HG03060 (cell line): ENCODE data around the gene GALP.
"Not testable (repeated sequence)": the region's sequence is repeated elsewhere in the genome, so short reads cannot be mapped to it uniquely, and the experiment has no call there.

Experiments
- ATAC-seq: cut with Tn5 transposase; IDR thresholded peaks from one replicate; pipeline ENCODE4 v1.9.1; 2021; ENCODE audit warnings: low read depth, moderate number of reproducible peaks; ENCODE audit not compliant: unreplicated experiment

Gene GALP

GRCh38 chr19:56175861-56176307 is at the start of gene GALP:
GALP (plus strand) TSS chr19:56176008; CDS start chr19:56177109, 1,101 bp downstream.
- not testable (repeated sequence) for ATAC-seq

DNA sequence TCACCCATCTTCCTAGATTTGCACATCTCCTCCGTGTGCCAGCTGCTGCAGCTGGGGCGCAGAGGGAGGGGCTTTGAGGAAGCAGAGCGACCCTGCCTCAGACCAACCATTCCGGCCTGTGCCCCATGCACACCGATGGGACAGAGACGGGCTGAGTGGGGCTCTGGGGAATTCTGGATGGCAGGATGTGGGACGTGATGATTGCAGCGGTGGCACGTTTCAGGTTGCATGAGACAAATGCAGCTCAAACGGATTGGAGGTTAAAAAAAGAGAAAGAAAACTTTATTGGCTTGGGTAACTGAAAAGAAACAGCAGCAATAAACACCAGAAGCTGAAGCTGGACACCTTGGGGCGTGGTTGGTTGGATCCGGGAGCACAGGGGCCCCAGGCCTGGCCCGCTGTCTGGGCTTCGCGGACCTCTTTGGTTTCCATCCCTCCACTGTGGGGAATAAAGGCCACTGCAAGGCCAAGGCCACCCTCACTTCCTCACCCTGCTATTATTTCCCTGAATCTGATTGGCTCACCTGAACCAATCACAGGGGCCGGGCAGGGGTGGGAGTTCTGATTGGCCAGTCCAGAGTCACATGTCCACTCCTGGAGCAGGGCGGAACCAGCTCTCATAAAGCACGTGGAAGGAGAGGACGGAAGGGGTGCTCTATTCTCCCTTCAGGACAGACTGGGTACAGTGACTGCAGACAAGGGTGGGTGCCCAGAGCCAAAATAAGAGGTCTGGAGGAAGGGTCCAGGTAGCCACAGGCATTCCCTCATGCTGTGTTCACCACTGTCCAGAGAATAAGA is 48.6 kb upstream of the GALP start:
- ATAC-seq = no peak

DNA sequence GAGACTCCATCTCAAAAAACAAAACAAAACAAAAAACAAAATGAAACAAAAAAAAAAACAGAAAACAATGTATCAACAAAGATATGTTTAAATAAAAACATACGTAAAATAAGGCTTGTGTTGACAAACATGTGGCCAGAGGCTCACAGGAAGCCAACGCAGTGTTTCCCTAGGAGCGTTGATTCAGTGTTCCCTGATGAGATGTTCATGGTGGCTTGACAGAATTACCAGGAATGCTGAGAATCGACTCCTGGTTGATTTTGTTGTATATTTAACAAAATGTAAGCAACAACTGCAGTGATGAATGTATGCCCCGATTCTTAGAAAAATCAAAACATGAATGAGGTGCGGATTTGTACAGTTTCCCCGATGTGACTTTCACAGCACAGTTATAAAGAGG is 45.8 kb upstream of the GALP start:
- no peak for ATAC-seq

- no peak for ATAC-seq
Measured at GRCh38 chr19:56131651-56132050, 44.2 kb upstream of the GALP start.

DNA sequence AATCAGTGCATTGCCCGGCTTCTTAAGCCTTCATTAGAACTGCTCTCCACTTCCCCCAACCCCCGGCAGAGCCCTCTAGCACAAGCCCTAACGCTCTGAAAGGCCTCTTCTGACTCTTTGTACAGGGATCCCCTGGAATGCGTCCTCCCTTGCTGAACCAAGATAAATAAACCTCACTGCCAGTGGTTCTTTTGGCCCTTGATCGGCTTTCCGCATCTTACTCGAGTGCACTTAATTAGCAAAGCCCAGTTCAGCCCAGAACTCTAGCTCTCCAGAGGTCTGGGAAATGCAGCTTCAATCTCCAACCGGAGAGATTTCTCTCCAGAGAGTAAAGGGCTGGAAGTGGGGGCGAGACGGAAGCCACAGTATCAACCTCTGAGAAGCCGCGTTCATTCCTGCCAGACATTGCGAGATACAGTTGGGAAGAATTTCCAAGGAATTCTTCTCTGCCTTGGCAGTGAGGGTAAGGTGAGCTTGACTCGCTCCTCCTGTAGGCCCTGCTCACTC is 43.4 kb upstream of the GALP start:
- no peak for ATAC-seq

DNA sequence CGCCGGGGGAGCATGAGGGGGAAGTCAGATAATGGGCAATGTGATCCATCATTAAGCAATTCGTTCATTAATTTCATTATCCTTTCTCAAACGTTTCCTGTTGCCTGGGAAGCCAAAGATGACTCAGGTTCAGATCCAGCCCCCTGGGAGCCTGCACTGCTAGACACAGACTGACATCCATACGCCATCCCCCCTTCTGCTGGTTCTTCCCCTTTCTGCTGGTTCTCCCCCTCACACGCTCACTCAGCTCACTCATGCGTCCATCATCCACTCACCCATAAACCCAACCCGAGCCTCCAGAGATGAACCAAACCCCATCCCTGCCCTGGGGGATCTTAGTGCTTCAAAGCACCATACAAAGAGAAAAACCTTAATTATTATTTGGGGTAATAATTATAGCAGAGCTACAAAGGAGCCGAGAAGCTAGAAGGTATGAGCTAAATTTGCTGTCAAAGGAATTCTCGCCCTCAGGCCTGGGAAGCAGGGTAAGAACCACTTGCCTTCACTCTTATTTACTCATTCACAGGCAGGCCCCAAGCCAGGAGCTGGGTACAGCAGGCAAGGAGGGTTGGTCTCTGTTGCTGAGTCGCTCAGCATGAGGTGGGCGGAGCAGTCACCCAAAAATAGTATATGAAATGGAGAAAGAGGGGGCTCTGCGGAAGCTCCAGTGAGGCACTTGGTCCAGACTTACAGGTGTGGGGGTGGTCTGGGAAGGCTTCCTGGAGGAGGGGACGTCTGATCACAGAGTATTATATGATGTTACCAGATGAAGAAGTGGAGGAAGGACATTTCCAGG is 41.8 kb upstream of the GALP start:
- no peak for ATAC-seq

GRCh38 chr19:56134654-56134921 is 41.2 kb upstream of the GALP start:
- ATAC-seq = no peak

GRCh38 chr19:56136362-56136761 is 39.4 kb upstream of the GALP start:
- ATAC-seq = no peak

- ATAC-seq = no peak
Measured at GRCh38 chr19:56137405-56137804, 38.4 kb upstream of the GALP start.

GRCh38 chr19:56138069-56138468 is 37.7 kb upstream of the GALP start:
- ATAC-seq = no peak

DNA sequence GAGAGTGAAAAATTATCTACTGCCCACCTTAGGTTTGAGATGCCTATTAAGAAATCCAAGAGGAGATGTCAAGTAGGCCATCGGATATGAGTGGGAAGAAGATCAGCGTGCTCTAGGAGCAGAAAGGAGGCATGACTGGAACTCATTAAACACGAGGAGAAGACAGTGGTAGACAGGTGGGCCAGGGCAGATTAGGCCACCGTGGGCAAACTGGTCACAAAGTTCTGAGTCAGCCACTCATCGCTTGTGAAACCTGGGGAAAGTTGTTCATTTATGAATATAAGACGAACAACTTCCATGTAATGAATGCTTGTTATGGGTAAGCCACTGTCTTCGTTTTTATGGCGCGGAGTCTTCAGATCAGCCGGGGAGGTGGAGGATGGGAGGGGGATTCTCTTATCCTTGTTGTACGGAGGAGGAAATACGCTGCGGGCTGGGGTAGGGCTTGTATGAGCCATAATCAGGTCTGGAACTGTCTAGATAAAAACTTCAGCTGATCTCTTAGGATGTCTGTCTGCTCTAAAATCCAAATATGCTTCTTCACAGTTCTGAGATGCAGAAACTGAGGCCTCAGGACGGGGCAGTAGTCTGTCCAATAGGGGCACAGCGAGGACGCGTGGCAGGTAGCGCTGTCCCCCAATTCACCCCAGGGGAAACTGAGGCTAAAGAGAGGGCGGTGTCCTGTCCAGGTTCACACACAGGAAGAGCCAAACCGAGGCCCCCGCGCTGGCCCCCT is 35.8 kb upstream of the GALP start:
- no peak for ATAC-seq

- peak; percentile 92 for ATAC-seq
Measured at GRCh38 chr19:56140583-56141416, 35.0 kb upstream of the GALP start, which contains the start of gene ZNF444. ZNF444 (plus strand) TSS chr19:56141287; CDS start chr19:56146912, 5,625 bp downstream.

GRCh38 chr19:56141417-56141993 is 34.3 kb upstream of the GALP start:
- ATAC-seq = no peak

GRCh38 chr19:56142087-56142787 is 33.6 kb upstream of the GALP start:
- no peak for ATAC-seq

DNA sequence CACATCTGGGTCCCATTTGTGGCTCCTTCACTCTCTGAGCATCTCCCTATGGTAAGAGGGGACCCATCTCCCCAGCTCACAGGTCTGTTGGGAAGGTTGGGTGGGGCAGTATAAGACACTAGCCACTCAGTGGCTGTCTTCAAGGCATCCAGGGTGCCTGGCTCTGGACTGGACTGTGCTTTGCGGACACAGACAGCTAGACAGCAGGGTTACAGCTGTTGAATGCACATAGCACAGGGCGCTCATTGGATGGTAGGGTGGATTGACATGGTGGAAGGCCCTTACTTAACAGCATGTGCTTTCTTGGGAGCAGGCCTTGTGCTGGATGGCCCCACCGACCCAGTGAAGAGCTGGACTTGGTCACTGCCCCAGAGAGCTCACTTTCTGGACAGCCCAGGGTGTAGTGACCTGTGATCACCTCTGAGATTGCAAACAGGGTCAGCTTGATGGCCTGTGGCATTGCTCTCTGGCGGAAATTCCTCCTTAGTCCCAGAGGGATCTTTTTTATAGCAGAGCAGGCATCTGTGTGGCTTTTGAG is 32.8 kb upstream of the GALP start:
- no peak for ATAC-seq

DNA sequence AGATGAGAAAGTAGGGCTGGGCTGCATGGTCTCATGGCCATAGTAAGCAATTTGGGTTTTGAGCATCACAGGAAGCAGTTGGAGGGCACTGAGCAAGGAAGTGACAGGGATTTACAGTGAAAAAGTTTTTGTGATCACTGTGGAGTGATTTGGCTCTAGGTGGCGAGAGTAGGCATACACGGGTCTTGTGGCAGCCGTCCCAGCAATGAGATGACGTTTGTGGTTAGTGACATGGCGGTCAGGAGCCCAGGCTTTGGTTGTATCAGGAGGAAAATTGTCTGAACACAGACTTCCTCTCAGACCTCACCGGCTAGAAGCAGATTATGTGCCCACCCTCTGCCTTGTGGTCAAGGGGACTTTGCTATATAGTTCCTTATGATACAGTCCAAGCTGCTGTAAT is 31.4 kb upstream of the GALP start:
- no peak for ATAC-seq

DNA sequence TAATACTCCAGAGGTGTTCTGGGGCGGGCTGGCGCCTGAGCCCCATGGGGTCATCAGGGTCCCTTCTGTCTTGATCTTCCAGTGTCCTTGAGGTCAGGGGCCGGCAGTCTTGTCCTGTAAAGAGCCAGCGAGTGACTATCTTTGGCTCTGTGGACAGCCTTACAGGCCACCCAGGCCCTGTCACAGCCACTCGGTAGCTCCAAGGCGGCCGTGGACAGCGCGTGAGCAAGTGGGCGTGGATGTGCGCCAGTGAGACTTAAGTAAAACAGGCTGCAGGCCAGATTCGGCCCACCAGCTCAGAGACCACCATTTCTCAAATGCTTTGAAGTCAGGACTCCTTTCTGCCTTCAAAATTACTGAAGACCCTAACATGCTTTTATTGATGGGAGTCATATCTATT is 31.0 kb upstream of the GALP start:
- no peak for ATAC-seq

- ATAC-seq = no peak
Measured at GRCh38 chr19:56145698-56146097, 30.1 kb upstream of the GALP start.

DNA sequence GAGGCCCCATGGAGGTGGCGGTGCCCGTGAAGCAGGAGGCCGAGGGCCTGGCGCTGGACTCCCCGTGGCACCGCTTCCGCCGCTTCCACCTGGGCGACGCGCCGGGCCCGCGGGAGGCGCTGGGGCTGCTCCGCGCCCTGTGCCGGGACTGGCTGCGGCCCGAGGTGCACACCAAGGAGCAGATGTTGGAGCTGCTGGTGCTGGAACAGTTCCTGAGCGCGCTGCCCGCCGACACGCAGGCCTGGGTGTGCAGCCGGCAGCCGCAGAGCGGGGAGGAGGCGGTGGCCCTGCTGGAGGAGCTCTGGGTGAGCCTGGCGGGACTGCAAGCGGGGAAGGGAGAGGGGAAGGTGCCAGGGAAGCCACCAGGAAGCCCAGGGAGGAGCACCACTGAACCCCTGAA is 28.9 kb upstream of the GALP start:
- ATAC-seq = no peak
